Adrenal gland (tissue), 12 donors: Measurements from ENCODE around the gene GJC3. TPM values are rescaled to one million over a fixed set of nuclear protein-coding genes. Genes with fewer than 3 reads are reported as not detected.
"Not testable (repeated sequence)": the region's sequence is repeated elsewhere in the genome, so short reads cannot be mapped to it uniquely, and the experiment has no call there.

ENCODE experiments used
- DNase-seq, 7 donors: peaks; one replicate each; pipeline ENCODE4 v3.0.0-alpha.2; 2019 to 2020
- H3K27ac ChIP-seq, 5 donors: fragments of 200-600 bp; sonication (generic) in 4 of 5; 1 replicate in 3 of 5; 2 replicates in 2 of 5; pipeline versions ENCODE4 v1.5.1 to v1.8.0; 2016 to 2020; ENCODE audit warnings: mild to moderate bottlenecking in 1 of 5
- H3K27me3 ChIP-seq: fragments of 200-600 bp; 2 replicates; pipeline ENCODE4 v1.8.0; 2021
- H3K36me3 ChIP-seq, 2 donors: fragments of 200-600 bp; replicated peaks in 1 of 2; 1 replicate in 1 of 2; 2 replicates in 1 of 2; pipeline versions ENCODE4 v1.5.1 to v1.8.0; 2018 to 2022
- H3K4me1 ChIP-seq, 2 donors: fragments of 200-600 bp; replicated peaks in 1 of 2; 1 replicate in 1 of 2; 2 replicates in 1 of 2; pipeline versions ENCODE4 v1.5.1 to v1.8.0; 2018 to 2021
- H3K4me3 ChIP-seq, 4 donors: fragments of 200-600 bp; sonication (generic) in 3 of 4; one replicate each; pipeline ENCODE4 v1.5.1; 2016 to 2018
- H3K9me3 ChIP-seq, 3 donors: fragments of 200-600 bp; sonication (generic) in 1 of 3; replicated peaks in 1 of 3; 1 replicate in 2 of 3; 2 replicates in 1 of 3; pipeline versions ENCODE4 v1.5.1 to v1.8.0; 2016 to 2021
- POLR2A ChIP-seq, 2 donors: fragments of 450-650 bp; IDR thresholded peaks; one replicate each; pipeline ENCODE4 v1.6.1; 2017; ENCODE audit warnings: antibody characterized with exemption in 2 of 2, mild to moderate bottlenecking in 2 of 2, moderate library complexity in 1 of 2
- WGBS, 4 donors: extraction: QIAGEN DNeasy Blood & Tissue Kit in 2 of 4; methylation state at CpG; one replicate each; pipeline versions ENCODE4 v1.1.5 to v1.1.7; 2013 to 2017; 5-methylcytosine and 5-hydroxymethylcytosine counted together
- intact Hi-C, 2 donors: fragments of 100-400 bp; cut with DNase I; formaldehyde crosslinking; loops; one replicate each; pipeline versions ENCODE4 v1.14.1 to v1.15.0; 2022 to 2023
- polyA plus RNA-seq, 3 donors: library from polyadenylated mRNA; stranded (reverse); fragments of 200-250 nt in 2 of 3; fragments of 350-450 nt in 1 of 3; fragmentation: Illumina TruSeq in 1 of 3; extraction: RNeasy Lipid Tissue Mini Kit (QIAGEN cat#74804) in 1 of 3; gene quantifications; one replicate each; pipeline ENCODE4 v1.2.3, GENCODE V29; 2013 to 2014
- total RNA-seq, 9 donors: library from RNA; depleted of rRNA in 4 of 9; stranded (reverse); fragments of >200 nt in 4 of 9; fragments of 120-200 nt in 1 of 9; fragmentation: NEBNext Ultra II Directional in 1 of 9; extraction: Animal tissue kit (Norgen Biotek cat#: 25700) in 1 of 9; gene quantifications; one replicate each; pipeline versions ENCODE4 v1.1.0 to v1.2.4, GENCODE V29; 2013 to 2023
- TF ChIP-seq, protein P1 (sequence below), 6 experiments: fragments of 450-650 bp in 4 of 6; fragments of 200-600 bp in 2 of 6; sonication (generic) in 1 of 6; IDR thresholded peaks; 1 replicate in 5 of 6; 2 replicates in 1 of 6; pipeline versions ENCODE4 v1.5.1 to v1.8.0; 2016 to 2021; ENCODE audit warnings: antibody characterized with exemption in 6 of 6, mild to moderate bottlenecking in 2 of 6, moderate library complexity in 1 of 6
- donor health status: healthy with polysubstance abuse.
- donor health status: Bipolar disorder and iron deficiency.
- donor health status: DM: yes; HTN: yes; CAD: no.
- donor health status: DM: no; HTN: no; CAD: no.
- donor health status: DM: no; HTN: no; CAD: no.
- donor health status: DM: yes; HTN: yes; CAD: no.

The GJC3 gene
- total and polyA plus RNA-seq, 12 donors = 0.11 to 0.40 (median 0.31) TPM; not detected in 8

DNA sequence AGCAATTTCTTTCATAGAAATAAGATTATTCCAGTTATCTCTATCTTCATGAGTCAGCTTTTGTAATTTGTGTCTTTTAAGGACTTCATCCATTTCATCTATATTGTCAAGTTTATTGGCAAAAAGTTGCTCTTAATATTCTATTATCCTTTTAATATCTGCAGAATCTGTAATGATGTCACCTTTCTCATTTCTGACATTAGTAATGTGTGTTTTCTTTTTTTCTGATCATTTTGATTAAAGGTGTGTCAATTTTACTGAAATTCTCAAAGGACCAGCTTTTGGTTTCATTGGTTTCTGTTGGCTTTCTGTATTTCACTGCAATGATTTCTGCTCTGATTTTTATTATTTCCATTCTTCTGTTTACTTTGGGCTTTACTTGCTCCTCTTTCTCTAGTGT lies 34.7 kb downstream of the GJC3 start:
- H3K9me3 ChIP-seq = no peaks in the 10 kb centered on the region
- TF ChIP-seq POLR2A (IDR thresholded peaks at IDR 0.05) = no peak
- TF ChIP-seq, protein P1, sequence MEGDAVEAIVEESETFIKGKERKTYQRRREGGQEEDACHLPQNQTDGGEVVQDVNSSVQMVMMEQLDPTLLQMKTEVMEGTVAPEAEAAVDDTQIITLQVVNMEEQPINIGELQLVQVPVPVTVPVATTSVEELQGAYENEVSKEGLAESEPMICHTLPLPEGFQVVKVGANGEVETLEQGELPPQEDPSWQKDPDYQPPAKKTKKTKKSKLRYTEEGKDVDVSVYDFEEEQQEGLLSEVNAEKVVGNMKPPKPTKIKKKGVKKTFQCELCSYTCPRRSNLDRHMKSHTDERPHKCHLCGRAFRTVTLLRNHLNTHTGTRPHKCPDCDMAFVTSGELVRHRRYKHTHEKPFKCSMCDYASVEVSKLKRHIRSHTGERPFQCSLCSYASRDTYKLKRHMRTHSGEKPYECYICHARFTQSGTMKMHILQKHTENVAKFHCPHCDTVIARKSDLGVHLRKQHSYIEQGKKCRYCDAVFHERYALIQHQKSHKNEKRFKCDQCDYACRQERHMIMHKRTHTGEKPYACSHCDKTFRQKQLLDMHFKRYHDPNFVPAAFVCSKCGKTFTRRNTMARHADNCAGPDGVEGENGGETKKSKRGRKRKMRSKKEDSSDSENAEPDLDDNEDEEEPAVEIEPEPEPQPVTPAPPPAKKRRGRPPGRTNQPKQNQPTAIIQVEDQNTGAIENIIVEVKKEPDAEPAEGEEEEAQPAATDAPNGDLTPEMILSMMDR (IDR thresholded peaks at IDR 0.05) = no peak
- no peaks in the 10 kb centered on the region for H3K27me3 ChIP-seq
- H3K4me3 ChIP-seq = no peak overlapping the region
- no peak for DNase-seq
- H3K36me3 ChIP-seq = peaks cover 0 to 14% of the 10 kb centered on the region in 2 donors
- peaks cover 0 to 2% of the 10 kb centered on the region in 2 donors for H3K4me1 ChIP-seq
- intact Hi-C loops = no loop called here
- H3K27ac ChIP-seq = no peak overlapping the region

DNA sequence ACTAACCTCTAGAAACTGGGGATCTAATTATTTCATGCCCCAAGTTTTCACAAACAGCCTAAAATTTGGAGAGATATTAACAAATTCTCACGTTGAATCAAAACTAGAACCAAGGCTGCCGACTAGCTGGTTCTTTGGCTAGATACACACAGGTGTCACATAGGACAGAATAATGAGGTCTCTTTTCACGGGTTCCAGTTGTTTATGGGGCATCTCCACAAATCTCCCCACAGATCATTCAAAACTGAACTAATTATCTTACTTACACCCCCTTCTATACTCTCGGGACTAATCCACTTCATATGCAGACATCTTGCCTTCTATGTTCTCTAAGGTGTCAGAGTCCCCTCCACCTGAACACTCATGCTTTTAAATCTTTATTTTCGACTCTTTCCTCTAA lies 36.1 kb downstream of the GJC3 start:
- 70 to 76% (median 74%) methylated on average over 5 of the region's 5 CpGs for WGBS, 4 donors
- Histone ChIP-seq H3K27ac (no peak overlapping the region), H3K9me3 (no peaks in the 10 kb centered on the region), H3K27me3 (no peaks in the 10 kb centered on the region), H3K36me3 (peaks cover 0 to 13% of the 10 kb centered on the region in 2 donors), H3K4me3 (no peak overlapping the region), H3K4me1 (peaks cover 0 to 6% of the 10 kb centered on the region in 2 donors)
- TF ChIP-seq, protein P1 (IDR thresholded peaks at IDR 0.05) = no peak
- TF ChIP-seq POLR2A (IDR thresholded peaks at IDR 0.05) = no peak
- no peak for DNase-seq
- intact Hi-C loops = no loop called here

DNA sequence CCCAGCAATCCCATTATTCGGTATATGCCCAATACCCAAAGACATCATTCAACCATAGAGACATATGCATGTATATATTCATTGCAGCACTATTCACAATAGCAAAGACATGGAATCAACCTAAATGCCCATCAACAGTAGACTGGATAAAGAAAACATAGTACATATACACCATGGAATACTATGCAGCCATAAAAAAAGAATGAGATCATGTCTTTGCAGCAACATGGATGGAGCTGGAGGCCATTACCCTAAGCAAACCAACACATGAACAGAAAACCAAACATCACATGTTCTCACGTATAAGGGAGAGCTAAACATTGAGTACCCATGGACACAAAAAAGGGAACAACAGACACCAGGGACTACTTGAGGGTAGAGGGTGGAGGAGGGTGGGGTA lies 39.1 kb downstream of the GJC3 start:
- H3K36me3 ChIP-seq = peaks cover 0 to 13% of the 10 kb centered on the region in 2 donors
- H3K9me3 ChIP-seq, H3K4me1 ChIP-seq, H3K27ac ChIP-seq, DNase-seq, H3K27me3 ChIP-seq, H3K4me3 ChIP-seq, intact Hi-C loops: not testable (repeated sequence)
- WGBS, 4 donors = 95 to 100% (median 98%) methylated on average over 2 of the region's 2 CpGs

DNA sequence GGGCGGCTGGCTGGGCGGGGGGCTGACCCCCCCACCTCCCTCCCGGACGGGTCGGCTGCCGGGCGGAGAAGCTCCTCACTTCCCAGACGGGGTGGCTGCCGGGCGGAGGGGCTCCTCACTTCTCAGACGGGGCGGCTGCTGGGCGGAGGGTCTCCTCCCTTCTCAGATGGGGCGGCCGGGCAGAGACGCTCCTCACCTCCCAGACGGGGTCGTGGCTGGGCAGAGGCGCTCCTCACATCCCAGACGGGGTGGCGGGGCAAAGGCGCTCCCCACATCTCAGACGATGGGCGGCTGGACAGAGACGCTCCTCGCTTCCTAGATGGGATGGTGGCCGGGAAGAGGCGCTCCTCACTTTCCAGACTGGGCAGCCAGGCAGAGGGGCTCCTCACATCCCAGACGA lies 41.1 kb downstream of the GJC3 start:
- 85 to 95% (median 88%) methylated on average over 4 to 26 of the region's 29 CpGs for WGBS, 4 donors
- H3K4me3 ChIP-seq, DNase-seq, H3K27me3 ChIP-seq, intact Hi-C loops, H3K9me3 ChIP-seq, H3K4me1 ChIP-seq, H3K27ac ChIP-seq: not testable (repeated sequence)
- peaks cover 0 to 13% of the 10 kb centered on the region in 2 donors for H3K36me3 ChIP-seq

DNA sequence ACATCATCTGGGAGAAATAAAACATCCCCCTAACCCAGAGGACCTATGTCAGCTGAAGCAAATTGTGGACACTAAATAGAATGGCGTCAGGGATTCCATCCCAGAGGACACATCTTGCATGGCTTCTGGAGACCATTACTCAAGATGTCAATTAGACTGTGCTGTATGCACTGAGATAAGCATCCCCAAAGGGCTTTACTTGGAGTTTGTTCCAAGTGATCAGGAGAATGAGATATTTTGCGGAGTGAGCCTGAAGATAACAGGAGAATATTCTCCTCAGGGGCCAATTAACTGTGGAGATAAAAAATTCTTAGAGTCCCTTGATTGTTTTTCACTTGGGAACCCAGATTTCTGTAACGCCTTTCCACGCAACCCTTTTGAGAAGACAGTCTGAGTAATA lies 48.0 kb downstream of the GJC3 start:
- no peak overlapping the region for H3K27ac ChIP-seq
- WGBS, 4 donors = 80 to 94% (median 86%) methylated on average over 4 of the region's 4 CpGs
- intact Hi-C loops = no loop called here
- no peaks in the 10 kb centered on the region for H3K36me3 ChIP-seq
- H3K9me3 ChIP-seq = no peaks in the 10 kb centered on the region
- no peaks in the 10 kb centered on the region for H3K27me3 ChIP-seq
- no peak overlapping the region for H3K4me3 ChIP-seq
- TF ChIP-seq, protein P1 (IDR thresholded peaks at IDR 0.05) = no peak
- no peak for TF ChIP-seq POLR2A (IDR thresholded peaks at IDR 0.05)
- no peaks in the 10 kb centered on the region for H3K4me1 ChIP-seq
- DNase-seq = no peak
